Muscle of back (tissue), 11 donors: ENCODE data around the gene PLVAP. TPM values are rescaled to one million over a fixed set of nuclear protein-coding genes. Genes with fewer than 3 reads are reported as not detected.
"Not testable (repeated sequence)": the region's sequence is repeated elsewhere in the genome, so short reads cannot be mapped to it uniquely, and the experiment has no call there.

Source experiments
- DNase-seq, 3 donors: peaks; one replicate each; pipeline versions ENCODE4 v3.0.0 to v3.0.0-alpha.2; 2013
- polyA plus RNA-seq, 10 donors: library from polyadenylated mRNA; unstranded; fragments of 120-200 nt; gene quantifications; one replicate each; pipeline ENCODE4 v1.2.1, GENCODE V29; 2013; ENCODE audit not compliant: insufficient read length in 10 of 10

PLVAP gene
- polyA plus RNA-seq, 10 donors: 34.3 to 73.4 (median 47.2) TPM

DNA sequence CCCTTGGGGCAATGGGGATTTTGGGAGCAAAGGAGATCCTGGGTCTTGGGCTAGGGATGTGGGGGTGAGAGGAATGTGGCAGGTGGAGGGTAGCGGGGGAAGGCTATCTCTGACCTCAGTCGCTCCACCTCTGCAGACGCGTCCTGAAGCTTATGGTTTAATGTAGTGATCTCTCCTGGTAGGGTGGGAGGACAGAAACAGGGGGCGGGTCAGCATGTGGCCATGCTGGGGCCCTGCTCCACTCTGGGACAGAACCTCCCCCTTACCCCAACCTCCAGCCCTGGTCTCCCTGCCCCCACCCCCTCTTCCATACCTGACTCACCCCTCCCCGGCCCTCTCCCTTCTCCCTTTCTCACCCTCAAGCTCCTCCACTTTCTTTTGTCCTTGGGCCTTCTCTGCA lies 26.9 kb upstream of the PLVAP start:
- no peak for DNase-seq

DNA sequence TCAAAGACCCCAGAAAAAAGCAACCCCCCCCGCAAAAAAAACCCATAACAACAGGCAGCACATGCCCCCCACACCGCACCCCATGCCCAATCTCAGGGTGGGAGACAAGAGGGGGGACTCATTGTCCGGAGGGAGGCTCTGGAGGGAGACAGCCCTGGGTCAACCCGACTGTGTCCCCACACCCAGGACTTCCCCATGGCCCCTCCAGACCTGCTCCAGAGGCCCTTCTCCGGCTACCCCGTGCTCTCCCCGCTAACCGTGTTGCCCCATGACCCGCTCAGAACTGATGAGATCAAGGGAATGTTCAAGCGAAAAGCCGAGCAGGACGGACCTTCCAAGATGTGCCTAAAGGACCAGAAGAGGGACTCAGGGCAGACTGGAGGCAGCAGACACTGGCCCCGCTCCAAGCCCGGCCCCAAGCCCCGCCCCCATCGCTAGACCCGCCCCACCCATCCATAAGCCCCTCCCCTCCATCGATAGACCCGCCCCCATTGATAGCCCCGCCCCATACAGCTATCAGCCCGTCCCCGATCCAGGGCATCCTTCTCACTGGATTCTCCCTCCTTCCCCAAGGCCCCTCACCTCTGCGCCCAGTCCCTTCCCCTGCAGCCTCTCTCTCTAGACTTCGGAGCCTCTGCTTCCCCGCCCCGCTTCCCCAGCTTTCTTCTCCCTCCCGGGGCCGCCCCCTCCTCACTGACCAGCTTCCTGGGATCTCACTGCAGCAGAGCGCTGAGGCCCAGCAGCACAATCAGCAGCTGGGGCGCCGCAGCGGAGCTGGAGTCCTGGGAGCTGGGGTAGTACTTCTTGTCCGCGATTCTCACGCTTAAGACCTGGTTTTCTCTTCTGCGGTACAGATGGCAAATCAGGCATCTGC lies 26.1 kb upstream of the PLVAP start:
- no peak for DNase-seq

DNA sequence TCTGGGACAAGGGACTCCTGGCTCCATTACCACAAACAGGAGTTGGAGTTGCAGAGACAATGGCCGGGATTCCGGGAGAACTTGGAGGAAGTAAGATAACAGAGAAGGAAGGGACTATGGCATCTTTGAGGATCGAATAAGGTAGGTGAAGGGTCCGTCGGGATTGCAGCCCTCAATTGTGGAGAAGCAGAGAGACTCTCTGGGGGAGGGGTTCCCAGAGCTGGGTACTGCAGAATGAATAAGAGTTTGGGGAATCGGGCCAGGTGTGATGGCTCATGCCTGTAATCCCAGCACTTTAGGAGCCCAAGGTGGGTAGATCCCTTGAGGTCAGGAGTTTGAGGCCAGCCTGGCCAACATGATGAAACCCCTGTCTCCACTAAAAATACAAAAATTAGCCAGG lies 24.5 kb upstream of the PLVAP start:
- no peak for DNase-seq

DNA sequence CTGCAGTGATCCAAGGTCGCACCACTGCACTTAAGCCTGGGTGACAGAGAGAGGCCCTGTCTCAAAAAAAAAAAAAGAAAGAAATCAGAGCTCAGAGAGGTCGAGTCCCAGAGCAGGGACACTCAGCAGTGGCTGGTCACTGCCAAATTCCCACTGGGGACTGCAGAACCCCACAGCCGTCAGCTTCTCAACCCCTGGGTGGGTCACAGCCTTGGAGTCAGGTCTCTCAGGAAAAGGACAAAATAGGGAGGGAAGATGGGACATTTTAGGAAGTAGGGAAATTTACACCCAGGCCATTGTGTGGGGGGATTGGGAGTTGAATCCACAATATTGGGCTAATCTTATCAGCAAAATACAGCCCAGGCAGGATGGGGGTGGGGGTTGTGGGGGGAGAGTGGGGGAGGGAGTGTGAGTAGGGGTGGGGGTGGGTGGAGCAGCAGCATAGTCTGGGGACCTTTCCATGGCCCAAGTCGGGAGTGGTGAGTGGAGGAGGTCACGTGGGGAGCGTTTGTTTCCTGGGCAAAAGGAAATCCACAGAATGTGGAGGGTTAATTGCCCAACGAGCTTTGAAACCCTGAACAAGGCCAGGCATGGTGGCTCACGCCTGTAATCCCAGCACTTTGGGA lies 21.9 kb upstream of the PLVAP start:
- no peak for DNase-seq

DNA sequence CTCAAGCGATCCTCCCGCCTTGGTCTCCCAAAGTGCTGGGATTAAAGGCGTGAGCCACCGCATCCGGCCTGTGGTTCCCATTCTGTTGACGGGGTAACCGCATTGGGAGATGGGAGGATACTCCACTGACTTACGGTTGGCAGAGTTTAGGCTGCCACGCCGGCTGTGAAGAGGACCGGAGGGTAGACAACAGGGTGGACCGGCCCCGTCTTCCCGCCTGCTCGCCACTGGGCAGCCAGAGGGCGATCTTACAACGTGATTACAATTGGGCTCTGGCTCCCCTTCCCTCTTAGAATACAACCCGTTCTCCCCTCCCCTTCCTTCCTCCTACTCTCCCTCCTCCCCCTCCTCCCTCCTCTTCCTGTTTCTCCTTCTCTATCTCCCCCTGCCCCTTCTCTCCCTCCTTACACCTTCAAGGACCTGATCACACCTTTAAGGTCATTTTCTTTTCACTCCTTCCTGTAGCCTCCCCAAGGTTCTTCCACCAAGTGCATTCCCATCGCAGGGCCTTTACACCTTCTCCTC lies 17.8 kb upstream of the PLVAP start:
- DNase-seq: peak in 2 of 3 donors; percentile 71 to 75

DNA sequence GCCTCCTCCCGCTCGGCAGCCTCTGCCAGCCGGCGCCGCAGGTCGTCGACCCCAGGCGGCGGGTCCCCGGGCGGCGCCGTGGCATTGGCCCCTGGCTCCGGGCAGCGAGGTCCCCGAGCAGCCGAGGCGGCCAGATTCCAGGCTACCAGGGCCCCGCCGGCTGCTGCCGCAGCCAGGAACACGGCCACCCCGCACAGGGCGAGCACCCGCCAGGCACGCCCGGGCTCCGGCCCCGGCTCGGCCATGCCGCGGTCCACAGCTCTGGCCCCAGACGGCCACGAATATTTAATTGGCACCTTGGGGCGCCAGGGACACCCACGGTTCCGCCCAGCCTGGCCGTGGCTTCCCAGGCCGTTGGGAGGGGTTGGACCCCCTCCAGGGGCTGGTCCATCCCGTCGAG lies 16.8 kb upstream of the PLVAP start, which contains the start of gene CCDC194:
Gene CCDC194, minus strand, starts transcription at position 283 of the 400 bp plus-strand sequence. Its CDS starts 38 bp downstream, at position 245.
- no peak for DNase-seq

DNA sequence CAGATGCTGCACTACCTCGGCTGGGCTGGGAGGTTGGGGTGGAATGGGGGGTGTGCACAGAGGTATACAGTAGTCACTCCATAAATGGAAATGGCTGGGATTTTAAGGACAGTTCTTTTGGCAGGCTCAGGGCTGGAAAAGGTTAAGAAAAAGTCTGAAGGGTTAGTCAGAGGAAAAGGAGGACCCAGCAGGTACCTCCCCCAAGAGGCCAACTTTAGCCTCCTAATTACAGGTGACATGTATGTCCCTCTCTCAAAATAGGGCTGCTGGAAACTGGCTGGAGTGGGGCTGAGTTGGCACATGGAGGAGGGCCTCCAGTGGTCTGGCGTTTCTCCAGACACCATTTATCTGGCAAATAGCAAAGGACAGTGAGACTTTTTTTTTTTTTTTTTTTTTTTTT lies 15.9 kb upstream of the PLVAP start:
- DNase-seq: no peak

DNA sequence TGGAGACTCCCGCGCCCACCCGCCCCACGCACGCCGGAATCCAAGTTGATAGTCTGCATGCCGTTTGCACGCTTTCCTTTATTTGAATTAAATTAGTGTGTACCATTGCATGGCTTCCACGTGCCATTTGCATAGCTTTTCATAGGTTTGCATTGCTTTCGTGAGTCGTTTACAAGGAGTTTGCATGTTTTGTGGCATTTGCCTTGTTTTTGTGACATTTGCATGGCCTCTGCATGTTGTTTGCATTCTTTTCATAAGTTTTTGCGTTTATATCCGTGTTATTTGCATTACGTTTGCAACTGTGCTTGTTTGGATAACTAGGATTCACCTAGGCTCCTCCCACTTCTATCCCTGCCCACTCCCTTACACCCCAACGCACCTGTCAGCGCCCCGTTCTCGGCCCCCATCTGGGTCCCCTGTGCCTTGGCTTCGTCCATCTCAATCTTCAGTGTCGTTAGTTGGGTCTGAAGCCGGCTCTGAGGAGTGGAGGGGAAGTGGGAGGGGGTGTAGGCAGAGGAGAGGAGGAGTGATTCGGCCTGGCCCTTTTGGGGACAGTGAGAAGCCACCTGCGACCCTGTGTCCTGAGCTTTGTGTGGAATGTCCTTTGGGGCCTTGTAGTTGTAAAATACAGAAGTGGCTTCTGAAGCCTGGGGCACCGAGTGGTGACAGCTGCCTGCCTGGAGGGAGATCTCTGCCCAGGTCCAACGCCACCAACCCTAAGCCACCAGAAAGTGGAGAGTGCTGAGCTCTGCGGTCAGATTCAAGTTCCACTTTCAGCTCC lies 14.4 kb upstream of the PLVAP start:
- DNase-seq: no peak

DNA sequence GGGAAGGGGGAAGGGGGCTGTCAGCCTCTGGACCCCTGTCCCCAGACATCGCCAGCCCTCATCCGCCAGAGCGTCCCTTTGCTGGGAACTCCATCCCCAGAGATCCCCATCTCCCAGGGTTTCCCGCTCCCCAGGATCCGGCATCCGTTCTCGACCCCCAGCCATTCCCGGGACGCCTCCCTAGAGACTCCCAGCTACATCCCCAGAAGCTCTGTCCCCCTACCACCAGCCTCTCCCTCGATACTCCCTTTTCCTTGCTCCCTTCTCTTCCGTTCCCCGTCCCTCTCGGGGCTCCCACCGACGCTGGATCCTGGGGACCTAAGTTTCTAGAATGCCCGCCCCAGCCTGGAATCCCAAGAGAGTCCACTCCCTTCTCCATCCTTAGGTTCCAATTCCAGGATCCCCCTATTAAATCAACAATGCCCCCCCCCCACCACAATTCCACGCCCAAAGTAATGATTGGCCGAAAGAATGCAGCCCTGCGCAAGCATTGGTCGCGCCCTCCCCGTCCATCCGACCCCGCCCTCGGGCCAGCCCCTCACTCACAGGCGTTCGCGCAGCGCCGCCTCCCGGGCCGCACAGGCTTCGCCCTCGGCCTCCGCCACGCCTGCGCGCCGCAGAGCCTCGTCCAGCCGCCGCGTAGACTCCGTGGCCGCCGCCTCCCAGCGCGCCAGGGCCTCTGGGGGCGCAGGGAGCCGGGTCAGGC lies 13.7 kb upstream of the PLVAP start:
- peak; percentile 86 to 96 (median 92) for DNase-seq

DNA sequence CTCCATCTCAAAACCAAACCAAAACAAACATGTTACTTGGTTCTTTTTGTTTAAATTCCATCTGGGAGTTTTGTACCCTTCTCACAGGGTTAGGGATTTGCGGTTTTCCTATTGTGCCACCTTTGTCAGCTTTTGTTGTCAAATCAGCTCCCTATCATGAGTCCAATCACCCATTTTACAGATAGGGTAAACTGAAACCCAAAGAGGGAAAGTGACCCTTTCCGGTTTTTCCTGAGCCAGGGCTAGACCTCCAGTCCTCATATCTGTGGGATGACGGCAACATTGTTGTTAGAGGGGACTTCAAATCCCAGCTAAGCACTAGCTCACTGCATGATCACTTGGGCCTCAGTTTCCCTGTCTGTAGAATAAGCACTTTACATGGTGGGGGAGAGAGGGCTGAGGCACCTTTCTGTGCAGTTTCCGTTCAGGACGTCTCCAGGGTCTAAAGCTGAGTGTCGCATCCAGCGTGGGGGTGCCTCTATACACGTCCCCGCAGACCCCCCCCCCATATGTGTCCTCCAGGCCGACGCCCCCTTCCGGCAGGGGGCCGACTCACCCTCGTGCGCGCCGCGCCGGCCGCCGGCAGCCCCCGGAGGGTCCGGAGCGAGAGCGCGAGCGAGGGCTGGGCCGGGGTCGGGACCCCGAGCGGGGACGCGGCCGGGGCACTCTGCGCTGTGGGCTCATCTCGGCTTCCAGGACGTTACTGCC lies 13.0 kb upstream of the PLVAP start:
- no peak for DNase-seq

DNA sequence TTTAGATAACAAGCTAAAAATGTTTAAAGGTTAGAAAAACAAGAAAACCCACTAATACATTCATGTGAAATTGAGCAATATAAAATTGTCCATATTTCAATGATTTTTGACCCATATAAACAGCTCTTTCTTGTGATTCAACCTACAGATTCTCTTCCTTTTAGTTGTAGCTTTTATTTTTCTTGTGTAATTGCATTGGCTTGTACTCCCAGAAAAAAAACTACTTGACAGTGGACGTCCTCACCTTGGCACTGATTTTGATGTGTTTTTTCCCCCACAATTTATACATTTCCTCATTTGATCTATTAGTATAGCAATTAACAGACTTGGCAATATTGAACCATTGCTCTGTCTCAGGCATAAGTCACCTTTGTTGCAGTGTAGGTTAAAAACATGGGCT lies 12.1 kb upstream of the PLVAP start:
- DNase-seq: no peak

DNA sequence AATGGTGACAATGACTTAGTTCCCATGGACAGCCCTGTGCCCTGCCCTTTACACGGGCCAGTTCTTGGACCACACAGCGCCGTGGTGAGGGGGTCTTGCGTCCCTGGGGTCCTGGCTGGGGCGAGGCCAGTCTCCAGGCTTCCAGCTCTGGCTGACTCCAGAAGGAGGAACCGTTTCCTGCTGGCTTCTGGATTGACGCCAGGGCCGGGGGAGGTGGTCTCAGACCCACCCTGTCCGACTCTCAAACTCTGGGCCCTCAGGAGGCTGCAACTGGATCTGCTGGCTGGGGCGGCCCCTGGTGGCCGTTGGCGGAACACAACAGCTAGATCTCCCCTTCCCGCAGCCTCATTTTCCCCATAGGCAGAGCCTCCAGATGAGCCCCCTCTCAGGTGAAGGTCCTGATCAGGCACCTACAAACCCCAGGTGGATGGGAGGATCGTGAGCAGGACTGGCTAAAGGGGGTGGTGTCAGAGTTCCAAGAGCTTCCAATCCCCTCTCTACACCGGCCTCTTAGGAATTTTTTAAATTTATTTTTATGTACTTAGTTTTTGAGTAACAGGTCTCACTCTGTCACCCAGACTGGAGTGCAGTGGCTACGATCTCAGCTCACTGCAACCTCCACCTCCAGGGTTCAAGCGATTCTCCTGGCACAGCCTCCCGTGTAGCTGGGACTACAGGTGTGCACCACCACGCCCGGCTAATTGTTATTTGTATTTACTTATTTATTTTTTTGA lies 8.9 kb upstream of the PLVAP start:
- DNase-seq: peak in 2 of 3 donors; percentile 48 to 70

DNA sequence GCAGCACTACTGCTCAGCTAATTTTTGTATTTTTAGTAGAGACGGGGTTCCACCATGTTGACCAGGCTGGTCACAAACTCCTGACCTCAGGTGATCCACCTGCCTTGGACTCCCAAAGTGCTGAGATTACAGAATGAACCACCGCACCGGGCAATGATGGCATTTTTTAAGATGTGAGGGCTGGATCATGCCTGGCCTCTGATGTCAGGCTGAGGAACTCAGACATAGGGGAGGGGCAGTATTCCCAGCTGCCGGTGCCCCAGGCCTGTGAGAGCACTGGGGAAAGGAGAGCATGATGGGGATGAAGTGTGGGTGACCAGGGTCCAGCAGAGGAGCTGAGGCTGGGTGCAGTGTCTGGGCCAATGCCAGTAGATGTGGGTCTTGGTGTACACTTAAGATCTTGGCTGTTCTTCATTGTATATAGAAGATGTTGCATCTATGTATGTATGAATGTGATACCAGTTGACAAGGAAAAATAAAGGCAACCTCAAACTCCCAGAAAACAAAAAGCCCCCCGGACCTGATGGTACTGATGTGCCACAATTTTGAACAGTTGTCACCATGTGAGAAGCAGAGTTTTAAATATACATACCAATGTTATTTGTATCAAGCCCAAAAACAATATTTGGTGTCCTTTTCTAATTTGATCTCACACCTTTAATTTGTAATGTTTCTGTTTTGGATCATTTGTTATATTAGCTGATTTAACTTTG lies 3.4 kb upstream of the PLVAP start:
- DNase-seq: no peak

DNA sequence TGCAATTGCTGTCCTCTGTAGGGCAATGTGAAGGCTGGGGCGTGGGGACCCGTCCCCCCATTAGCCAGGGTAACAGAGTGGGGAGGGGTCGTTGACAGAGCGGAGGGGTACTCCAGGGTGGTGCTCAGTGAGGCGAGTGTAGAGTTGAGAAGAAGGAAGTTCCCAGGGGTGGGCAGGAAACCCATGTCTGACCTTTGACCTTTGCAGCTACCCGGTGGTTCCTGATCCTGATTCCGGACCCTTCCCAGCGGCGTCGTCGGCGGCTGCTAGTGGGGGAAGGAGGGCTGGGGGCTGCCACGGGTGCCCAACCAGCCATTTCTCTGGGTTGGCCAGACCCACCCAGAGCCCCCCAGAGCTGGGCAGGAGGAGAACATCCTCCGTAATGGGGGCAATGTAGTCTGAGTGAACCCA lies 2.1 kb upstream of the PLVAP start:
- peak in 1 of 3 donors; percentile 54 for DNase-seq

DNA sequence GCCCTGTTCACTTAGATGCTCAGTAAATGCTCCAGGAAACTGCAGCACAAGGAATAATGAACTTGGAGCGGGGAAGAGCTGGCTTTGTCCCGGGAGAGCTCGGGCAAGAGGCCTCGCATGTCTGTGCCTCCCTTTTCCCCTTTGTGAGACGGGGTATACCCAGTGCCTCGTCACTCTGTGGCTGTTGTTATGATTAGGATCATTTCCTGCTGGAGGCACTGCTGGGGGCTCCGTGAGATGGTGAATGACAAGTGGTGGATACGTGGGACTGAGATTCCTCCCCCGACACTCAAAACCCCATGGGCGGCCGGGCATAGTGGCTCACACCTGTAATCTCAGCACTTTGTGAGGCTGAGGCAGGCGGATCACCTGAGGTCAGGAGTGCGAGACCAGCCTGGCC lies 1.1 kb upstream of the PLVAP start:
- DNase-seq: no peak

DNA sequence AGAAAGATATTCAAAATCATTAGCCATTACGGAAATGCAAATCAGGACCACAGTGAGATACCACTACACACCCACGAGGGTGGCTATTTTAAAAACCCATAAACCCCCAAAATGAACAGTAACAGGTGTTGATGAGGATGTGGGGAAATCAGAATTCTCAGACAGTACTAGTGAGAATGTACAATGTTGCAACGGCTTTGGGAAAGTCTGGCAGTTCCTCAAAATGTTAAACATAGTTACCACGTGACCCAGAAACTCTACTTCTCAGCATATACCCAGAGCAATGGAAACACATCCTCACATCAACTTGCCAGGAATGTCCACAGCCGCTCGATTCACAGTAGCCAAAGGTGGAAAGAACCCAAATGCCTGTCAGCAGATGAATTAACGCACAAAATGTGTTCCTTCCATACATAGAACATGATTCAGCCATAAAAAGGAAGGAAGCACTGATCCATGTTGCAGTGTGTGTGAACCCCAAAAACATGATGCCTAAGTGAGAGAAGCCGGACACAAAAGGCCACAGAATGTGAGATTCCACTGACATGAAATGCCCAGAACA lies 7.0 kb downstream of the PLVAP start:
- DNase-seq: peak in 1 of 3 donors; percentile 63

DNA sequence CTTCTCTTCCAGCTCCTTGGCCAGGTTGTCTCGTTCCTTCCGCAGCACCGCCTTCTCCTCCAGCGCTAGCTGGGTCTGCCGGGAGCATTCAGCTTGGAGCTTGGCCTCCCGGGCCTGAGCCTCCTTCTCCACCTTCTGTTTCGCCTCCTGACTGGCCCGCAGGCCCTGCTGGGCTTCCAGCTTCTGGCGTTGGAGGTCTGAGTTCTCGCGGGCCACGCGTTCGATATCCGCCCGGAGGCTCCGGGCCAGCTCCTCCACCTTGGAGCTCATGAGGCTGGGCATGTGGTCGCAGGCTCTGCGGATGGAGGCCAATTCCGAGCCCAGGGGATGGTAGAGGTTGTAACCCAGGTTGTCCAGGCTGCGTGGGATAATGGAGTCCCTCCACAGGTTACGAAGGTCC lies 11.8 kb downstream of the PLVAP start:
- no peak for DNase-seq

DNA sequence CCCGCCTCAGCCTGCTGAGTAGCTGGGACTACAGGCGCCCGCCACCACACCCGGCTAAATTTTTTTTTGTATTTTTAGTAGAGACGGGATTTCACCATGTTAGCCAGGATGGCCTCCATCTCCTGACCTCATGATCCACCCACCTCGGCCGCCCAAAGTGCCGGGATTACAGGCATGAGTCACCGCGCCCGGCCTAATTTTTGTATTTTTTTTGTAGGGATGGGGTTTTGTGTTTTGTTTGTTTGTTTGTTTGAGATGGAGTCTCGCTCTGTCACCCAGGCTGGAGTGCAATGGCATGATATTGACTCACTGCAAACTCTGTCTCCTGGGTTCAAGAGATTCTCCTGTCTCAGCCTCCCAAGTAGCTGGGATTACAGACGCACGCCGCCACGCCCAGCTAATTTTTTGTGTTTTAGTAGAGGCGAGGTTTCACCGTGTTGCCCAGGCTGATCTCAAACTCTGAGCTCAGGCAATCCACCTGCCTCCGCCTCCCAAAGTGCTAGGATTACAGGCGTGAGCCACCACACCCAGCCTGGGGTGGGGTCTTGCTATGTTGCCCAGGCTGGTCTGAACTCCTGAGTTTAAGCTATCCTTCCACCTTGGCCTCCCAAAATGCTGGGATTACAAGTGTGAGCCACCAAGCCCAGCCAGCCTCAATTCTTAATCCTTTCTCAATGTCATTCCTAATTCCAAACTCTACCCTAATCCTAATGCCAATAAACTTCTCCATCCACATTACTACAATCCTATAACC lies 13.1 kb downstream of the PLVAP start:
- not testable (repeated sequence) for DNase-seq
